D341Med (cell line): ENCODE measurements around the gene TNK2.
"Not testable (repeated sequence)": the region's sequence is repeated elsewhere in the genome, so short reads cannot be mapped to it uniquely, and the experiment has no call there.

Source experiments
- DNase-seq: peaks from one replicate; pipeline ENCODE4 v3.0.0; 2012; ENCODE audit warnings: low spot score

The TNK2 gene

DNA sequence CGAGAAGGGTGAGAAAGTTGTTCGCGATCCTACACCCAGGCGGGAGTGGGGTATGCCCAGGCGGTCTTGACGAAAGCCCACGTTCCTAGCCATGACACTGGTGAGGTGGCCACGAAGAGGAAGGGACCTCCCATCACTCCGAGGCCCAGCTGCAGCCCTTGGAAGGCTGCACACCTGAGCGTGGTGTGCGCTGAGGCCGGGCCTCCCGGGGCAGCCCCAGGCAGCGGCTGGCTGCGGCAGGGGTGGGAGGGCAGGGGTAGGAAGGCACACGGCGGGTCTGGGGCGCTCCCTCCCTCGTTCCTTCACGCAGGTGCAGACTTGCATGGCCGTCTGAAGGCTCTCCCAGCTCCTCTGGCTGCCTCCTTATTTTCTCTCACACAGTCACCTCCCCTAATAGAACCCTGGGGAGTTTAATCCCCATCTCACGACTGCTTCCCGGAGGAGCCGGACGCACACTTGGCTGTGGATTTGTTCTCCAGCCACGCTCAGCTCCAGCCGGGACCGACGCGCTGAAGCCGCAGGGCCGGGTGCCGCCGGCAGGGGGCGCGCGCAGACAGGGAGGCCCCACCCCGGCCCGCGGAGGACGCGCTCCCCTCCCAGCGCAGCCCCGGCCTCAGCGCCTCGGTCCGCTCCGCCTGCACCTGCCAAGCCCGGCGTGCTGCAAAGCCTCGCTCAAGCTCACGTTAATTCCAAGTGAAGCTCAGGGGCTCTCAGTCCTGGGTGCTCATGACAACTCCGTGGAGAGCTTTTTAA is 58.9 kb downstream of the TNK2 start:
- peak; percentile 92 for DNase-seq

- no peak for DNase-seq
Observed at GRCh38 chr3:195847055-195847950, 61.0 kb downstream of the TNK2 start.

DNA sequence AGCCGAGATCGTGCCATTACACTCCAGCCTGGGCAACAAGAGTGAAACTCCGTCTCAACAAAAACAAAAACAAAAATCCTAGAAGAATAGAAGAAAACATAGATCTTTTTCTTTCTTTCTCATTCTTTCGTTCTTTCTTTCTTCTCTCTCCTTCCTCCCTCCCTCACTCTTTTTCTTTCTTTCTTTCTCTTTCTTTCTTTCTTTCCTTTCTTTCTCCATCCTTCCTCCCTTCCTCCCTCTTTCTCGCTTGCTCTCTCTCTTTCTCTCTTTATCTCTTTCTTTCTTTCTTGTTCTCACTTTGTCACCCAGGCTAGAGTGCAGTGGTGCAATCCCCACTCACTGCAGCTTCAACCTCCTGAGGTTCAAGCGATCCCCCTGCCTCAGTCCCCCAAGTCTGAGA is 62.9 kb downstream of the TNK2 start:
- no peak for DNase-seq

DNA sequence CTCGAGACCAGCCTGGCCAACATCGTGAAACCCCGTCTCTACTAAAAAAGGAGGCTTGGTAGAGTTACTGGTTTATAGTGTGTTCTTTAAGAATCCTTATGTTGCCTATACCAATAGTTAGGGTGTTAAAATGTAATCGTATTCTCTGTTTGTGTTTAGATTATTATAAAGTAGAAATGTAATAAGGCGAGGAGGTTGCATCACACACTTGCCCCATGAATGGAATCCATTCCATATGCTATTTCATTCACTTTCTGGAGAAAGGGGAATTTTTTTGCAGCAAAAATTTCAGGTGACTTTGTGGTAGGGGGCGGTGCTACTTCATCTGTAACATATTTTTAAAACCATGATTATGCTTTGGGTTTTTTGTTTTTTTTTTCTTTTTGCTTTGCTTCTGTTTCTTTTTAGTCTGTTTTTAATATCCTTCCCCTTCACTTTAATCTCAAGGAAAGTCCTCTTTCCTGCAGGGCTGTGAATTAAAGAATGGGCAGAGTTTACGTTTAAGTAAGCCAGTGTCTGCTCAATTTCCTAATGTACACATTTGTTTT is 63.6 kb downstream of the TNK2 start:
- DNase-seq = no peak

DNA sequence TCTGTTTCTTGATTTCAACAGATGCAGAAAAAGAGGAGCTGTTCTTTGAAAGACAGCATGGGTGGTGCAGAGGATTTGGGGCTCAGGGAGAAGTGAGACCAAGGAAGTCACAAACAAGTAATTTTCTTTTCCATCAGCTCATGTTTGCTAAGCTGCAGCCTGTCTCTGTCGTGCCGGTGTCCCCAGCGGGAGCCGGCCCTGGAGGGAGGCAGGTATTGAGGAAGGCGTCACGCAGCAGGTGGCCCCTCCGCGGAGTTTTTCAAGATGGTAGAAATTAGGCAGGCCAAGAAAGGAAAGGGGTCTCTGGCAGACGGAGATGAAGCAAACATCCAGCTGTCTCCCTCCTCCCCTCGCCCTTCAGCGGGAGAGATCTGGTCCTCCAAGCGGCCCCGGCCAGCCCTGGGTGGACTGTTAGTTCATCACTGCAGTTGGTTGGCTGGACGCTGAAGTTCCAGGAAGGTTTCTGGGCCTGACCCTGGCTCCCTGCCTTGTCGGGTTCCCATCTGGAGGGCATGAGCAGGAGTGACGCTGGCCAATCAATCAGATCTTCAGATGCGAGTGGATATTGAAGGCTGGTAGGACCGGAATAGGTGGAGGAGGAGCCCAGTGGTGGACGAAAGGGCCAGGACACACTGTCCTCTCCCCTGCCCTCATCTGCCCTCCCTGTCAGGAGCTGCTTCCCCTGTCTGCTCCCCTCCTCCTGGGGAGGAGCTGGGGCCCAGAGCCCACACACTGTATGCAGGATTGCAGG is 68.9 kb downstream of the TNK2 start:
- no peak for DNase-seq

DNA sequence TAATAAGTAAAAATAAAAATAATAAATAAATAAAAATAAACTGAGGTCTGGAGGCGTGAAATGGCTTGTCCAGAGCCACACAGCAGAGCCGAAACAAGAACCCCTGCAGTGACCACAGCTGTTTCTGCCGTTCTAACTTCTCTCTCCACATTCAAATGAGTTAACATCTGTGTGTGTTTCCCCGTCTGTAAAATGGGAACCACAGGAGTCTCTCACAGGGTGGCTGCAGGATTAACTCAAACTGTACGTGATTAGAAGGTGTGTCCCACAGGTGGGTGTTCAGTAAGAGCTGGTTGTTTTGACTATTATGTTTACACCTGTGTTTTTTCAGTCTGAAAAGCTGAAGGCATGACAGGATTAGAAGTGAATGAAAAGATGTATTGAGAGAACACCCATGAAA is 69.6 kb downstream of the TNK2 start:
- no peak for DNase-seq

DNA sequence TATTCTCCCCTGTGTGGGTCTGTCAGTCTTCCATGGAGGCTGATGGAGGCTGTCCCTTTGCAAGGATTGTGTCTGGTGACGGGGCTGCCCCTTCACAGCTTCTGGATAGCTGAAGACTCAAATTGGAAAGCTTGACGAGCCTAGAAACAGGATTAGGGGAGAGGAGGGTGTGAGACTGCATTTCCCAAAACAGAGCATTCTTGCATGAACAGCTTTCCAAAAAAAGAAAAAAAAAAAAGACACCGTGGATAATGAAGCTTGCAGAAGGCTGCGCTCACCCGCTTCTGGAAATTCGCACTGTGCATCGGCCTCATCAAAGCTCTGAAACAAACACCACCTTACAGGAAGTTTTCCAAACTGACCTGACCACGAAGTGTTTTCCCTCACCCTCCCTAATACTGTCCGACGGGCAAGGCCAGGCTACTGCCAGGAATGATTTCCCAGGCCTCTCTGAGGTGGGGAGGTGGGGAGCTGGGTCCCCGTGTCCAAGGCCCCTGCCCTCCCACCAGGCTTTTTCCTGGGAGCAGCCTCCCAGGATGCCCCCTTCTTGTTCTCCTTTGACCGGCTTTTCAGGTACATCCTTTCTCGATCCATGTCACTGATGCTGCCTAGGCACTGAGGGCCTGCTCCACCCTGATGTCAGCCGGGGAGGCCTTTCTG is 71.7 kb downstream of the TNK2 start:
- DNase-seq = no peak

GRCh38 chr3:195835791-195836190 is 72.6 kb downstream of the TNK2 start:
- no peak for DNase-seq

GRCh38 chr3:195834675-195835583 is 73.4 kb downstream of the TNK2 start:
- DNase-seq = no peak

GRCh38 chr3:195829897-195830254 is 78.5 kb downstream of the TNK2 start:
- DNase-seq = no peak

- no peak for DNase-seq
Observed at GRCh38 chr3:195828762-195829161, 79.6 kb downstream of the TNK2 start.

DNA sequence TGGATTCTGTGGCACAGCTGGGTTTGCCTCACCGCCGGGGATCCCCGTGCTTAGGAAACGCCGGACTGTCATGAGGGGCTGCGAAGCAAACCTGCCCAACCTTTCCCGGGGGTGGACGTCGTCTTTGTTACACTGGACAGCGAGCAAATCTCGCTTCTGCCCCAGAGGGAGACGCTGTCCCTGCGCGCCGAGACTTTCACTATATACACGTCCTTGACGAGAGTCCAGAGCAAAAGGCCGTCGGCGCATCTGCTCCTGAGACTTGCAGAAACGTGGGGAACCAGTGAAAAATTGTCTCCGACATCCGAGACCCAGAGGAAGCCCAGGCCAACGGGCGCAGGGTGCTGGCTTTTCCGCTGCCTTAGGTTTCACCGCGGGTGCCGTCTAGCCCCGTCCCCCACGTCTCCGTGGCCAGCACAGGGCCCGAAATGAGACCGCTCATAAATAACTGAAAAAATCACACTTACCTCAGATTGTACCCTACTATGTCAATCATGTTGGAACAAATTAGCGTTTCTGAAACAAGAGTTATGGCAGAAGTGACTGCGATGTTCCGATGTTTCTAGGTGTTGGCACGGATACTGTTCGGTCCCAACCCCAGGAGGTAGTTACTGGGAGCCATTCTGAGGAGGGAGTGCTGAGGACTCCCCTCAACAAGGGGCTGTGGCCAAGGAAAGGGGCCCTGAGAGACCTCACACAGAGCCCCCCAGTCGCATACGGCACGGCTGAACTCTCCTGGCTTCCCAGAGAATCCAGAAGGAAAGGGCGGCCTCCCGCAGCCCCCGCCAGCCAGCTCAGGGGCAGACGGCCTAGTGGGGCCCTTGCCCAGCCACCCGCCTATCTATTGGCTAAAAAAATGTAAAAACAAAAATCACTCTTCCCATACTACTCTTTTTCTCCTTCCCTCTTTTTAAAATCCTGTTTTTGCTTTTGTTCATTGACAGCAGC is 82.2 kb downstream of the TNK2 start:
- no peak for DNase-seq

DNA sequence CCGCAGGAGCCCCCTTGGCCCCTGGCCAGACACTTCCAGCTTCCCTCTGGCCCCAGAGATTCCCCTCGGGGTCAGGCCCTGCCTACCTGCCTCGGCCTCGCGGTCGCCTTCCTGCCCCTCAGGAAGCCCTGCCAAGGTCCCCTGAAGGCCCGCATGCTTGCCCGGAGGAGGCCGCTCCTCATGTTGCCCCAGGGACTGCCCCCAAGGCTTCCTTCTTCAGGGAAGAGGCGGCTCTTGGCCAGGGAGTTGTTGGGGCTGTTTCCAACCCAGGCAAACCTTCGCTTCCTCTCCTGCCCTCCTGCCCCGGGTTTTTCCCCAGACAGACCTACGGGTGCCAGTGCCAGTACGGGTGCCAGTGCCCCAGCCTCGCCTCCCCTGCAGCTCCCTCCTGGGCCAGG is 83.2 kb downstream of the TNK2 start:
- no peak for DNase-seq

DNA sequence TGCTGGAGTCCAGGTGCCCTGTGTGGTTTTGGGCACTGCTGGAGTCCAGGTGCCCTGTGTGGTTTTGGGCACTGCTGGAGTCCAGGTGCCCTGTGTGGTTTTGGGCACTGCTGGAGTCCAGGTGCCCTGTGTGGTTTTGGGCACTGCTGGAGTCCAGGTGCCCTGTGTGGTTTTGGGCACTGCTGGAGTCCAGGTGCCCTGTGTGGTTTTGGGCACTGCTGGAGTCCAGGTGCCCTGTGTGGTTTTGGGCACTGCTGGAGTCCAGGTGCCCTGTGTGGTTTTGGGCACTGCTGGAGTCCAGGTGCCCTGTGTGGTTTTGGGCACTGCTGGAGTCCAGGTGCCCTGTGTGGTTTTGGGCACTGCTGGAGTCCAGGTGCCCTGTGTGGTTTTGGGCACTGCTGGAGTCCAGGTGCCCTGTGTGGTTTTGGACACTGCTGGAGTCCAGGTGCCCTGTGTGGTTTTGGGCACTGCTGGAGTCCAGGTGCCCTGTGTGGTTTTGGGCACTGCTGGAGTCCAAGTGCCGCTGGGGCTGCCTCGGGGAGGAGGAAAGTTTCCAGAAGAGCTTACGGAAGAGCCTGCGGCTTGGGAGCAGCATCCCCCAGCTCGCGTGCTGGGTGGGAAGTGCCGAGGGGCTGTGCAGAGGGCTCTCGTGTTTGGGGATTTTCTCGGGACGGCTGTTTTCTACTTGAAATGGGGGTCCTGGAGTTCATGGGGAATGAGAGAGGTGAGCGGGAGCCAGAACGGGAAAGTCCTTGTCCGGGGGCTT is 83.7 kb downstream of the TNK2 start:
- not testable (repeated sequence) for DNase-seq

- no peak for DNase-seq
Observed at GRCh38 chr3:195823999-195824398, 84.4 kb downstream of the TNK2 start.

DNA sequence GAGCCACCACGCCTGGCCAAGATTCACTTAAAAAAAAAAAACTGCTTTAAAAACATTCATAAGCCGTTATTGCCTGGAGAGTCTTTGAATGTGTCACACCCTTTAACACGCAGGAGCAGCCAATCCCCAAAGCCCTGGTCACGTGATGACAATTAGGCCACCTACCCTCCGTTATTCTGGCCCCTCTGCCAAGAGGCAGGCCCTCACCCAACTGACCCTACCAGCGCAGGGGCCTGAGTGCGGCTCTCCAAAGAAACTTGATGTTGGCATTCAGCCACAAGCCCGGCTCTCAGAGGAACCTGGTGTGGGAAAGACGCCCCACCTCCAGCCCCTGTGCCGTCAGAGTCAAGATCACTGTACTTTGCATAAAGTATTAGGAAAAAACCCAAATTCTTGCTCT is 85.1 kb downstream of the TNK2 start:
- no peak for DNase-seq

DNA sequence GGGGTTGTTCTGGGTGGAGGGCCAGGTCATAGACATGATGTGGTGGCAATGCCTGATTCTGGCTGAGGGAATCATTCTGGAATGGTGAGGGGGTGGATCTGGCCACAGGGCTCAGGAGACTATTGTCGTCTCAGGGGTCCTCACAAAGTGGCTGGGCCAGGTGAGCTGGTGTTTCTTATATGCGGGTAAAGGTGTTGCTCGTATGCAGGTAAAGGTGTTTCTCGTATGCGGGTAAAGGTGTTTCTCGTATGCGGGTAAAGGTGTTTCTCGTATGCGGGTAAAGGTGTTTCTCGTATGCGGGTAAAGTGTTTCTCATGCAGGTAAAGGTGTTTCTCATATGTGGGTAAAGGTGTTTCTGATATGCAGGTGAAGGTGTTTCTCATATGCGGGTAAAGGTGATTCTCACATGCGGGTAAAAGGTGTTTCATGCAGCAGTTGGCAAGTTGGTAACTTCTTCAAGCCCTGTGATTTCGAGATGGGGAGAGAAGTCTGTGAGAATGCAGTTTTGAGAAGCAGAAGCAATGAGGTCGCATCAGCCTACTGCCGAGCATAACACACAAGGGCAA is 86.1 kb downstream of the TNK2 start:
- DNase-seq = no peak

DNA sequence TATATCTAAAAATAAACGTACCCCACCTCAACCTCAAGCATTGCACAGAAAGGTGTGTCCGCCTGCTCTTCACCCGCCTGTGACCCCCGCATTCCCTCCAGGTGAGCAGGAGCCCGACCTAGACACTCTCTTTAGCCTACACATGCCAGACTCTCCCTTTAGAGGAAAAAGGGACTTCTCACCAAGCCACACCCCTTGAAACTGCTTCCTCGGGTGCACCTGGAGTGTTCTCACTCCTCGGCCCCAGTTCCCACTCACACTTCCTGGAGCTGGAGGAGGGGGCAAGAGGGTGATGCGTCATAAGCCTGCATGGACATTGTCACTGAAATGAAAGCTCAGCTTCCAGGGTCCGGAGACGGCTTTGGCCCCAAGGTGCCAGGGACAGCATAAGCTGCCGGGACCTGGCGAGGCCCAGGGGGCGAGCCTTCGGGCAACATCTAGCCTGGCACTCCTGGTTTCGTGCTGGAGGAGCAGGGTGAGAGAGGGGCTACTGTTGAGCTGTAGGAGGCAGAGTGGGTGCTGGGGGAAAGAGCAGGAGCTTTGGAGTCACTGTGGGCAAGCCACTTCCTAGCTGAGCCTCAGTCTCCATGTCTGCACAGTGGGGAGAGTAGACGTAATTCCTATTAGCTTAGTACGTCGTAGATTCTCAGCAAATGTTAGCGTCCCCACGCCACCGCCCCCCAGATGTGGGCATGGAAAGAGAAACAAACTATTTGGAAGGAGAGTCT is 86.8 kb downstream of the TNK2 start:
- no peak for DNase-seq
